NCI-H2081 (cell line): Measurements from ENCODE around the gene HNF1A.

Experiments
- DNase-seq, 2 experiments: peaks; one replicate each; lab custom pipeline; 2025; lab: John Stamatoyannopoulos, UW

Gene HNF1A

DNA sequence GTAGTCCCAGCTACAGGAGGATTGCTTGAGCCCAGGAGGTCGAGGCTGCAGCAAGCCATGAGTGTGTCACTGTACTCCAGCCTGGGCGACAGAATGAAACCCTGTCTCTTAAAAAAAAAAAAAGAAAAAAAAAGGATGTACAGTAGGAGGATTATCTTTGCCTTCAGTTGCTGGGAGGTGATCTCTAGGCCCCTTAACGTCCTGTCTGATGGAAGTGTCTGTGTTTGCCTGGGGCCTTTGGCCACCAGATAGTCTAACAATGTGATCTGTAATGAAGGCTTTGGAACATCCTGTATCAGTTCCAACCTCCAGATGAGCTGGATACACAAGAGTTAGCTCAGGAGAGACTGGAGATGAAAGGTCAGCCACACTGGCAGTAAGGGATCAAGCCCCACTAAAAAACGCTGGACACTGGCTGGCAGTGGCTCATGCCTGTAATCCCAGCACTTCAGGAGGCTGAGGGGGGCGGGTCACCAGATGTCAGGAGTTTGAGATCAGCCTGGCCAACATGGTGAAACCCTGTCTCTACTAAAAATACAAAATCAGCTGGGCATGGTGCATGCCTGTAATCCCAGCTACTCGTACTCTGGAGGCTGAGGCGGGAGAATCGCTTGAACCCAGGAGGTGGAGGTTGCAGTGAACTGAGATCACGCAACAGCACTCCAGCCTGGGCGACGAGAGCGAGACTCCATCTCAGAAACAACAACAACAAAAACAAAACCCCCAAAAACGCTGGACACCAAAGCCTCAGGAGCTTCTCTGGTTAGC lies 19.0 kb upstream of the HNF1A start:
- DNase-seq = no peak

- no peak for DNase-seq
Measured at GRCh38 chr12:120960657-120961056, 17.7 kb upstream of the HNF1A start.

DNA sequence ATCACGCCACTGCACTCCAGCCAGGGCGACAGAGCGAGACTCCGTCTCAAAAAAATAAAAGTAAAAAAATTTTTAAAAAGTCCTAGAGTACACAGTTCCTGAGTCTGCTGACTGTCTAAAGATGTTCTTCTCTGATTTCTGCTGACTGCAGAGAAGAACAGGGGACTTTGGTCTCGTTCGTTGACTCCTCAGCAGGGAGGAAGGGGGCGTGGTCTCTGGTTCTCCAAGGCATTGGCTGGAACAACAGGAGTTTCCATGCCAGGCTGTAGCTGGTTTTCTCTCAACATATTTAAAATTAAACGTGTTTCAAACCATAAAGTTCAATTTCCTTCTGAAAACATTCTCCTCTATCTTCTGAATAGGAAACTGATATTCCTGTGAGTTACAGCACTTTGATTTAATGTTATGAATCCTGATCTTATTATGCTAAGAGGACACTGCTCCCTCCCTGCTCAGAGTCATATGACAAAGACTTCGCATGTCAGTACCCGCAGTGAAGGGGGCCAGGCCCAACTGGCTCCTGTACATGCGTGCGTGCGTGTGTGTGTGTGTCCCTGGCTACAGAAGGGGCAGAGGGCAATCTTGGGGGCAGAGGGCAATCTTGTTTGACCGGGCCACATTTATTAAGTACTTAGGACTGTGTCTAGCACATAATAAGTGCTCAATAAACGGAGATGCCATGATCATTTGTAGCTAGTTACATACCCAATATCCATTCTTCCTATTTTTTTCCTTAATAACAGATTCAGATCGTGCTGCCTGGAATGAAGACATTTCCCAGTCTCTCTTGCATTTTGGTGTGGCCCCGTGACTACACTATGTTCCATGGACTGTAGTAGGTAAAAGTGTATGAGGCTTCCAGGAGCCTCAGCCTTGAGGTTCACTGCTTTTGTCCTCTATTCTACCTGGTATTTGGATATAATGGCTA lies 16.5 kb upstream of the HNF1A start:
- DNase-seq = no peak

DNA sequence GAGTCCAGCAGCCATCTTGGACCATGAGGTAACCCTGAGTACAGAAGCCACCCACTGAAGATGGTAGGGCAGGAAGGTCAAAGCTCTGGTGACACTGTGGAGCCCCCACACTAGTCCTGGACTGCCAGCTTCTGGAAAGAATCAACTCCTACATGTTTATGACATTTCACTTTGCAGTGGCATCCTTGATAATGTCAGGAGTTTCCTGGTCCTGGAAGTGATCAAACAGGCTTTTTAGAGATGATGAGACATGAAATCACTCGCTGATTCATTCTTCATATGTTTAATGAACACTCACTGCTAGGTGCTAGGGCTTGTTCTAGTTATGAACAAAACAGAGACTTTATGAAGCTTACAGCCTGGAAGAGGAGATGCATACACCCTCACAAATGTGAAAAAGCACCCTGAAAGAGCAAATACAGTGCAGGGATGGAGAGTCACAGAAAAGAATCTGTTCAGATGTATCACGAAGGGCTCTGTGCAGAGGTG lies 15.8 kb upstream of the HNF1A start:
- DNase-seq = no peak

DNA sequence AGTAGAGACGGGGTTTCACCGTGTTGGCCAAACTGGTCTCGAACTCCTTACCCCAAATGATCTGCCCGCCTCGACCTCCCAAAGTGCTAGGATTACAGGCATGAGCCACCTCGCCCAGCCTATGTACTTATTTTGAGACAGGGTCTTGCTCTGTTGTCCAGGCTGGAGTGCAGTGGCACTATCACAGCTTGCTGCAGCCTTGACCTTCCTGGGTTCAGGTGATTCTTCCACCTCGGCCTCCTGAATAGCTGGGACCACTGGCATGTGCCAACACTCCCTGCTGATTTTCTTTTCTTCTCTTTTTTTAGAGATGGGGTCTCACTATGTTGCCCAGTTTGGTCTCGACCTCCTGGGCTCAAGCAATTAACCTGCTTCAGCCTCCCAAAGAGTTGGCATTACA lies 14.0 kb upstream of the HNF1A start:
- no peak for DNase-seq

DNA sequence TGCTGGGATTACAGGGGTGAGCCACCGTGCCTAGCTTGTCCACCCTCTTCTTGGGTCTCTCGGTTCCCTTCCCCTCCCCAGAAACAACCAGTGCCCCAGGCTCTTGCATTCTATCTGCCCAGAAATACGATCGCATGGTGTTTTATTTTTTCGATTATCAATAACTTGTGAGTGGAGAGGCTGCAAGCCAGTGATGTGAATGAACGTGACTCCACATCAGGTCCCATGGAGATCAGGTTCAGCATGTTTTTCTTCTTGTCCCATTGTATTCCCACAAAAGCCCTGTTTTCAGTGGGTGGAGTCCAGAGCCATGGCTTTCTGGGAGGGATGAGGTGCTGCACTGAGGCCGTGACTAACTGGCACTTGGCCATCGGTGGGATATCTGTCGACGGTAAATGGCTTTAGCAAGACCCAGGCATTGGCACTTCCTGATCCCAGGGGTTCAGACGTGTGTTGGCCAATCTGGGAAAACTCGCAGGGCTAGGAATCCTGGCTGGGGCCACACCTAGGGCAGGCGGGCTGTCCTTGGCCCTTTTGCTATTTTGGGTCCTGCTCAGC lies 12.7 kb upstream of the HNF1A start:
- no peak for DNase-seq

DNA sequence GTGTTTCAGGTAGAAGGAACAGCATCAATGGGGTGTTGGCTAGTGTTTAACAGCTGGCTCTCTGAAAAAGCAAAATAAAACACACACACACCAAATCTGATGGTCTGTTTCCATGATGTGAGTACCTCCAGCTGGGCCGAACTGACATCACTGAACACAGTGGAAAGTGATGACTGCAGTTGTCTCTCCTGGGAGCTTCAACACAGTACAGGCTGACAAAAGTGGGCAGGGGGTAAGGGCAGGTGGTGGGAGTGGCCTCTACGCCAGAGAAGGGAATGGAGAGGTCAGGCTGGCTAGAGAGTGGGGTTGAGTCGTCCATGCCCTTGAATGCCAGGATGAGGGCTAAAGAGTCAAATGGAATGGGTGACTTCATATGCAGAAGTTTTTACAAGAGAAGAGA lies 8.0 kb upstream of the HNF1A start:
- no peak for DNase-seq

GRCh38 chr12:120971299-120972180 lies 6.8 kb upstream of the HNF1A start:
- peak; percentile 47 to 62 for DNase-seq

GRCh38 chr12:120972870-120973543 lies 5.3 kb upstream of the HNF1A start:
- peak; percentile 4 to 24 for DNase-seq

DNA sequence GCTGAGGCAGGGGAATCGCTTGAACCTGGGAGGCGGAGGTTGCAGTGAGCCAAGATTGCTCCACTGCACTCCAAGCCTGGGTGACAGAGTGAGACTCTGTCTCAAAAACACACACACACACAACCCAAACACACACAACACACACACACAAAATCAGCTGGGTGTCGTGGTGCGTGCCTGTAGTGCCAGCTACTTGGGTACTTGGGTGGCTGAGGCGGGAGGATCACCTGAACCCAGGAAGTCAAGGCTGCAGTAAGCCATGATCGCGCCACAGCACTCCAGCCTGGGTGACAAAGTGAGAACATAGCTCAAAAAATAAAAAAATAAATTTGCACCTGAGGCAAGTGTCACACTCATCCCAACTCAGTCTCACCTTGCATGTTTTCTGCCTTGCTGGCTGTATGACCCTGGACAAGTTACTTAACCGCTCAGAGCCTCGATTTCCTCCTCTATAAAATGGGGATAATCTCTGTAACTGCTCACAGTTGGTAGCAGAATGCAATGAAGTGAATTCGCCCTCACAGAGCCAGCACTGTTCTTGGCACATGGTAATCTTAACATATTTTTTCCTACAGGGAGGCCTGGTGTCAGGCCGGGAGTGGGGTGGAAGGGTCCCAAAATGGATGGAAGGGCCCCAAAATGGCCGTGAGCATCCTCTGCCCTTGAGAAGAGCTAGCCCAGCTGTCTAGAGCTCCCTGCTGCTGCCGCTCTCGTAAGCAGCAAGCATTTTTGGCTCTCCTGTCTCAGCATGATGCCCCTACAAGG lies 630 bp upstream of the HNF1A start:
- DNase-seq = no peak

- DNase-seq = no peak
Measured at GRCh38 chr12:120979220-120979861, 998 bp downstream of the HNF1A start.

- no peak for DNase-seq
Measured at GRCh38 chr12:120979862-120980696, 1.7 kb downstream of the HNF1A start.

GRCh38 chr12:120980800-120981368 lies 2.5 kb downstream of the HNF1A start:
- DNase-seq = no peak

DNA sequence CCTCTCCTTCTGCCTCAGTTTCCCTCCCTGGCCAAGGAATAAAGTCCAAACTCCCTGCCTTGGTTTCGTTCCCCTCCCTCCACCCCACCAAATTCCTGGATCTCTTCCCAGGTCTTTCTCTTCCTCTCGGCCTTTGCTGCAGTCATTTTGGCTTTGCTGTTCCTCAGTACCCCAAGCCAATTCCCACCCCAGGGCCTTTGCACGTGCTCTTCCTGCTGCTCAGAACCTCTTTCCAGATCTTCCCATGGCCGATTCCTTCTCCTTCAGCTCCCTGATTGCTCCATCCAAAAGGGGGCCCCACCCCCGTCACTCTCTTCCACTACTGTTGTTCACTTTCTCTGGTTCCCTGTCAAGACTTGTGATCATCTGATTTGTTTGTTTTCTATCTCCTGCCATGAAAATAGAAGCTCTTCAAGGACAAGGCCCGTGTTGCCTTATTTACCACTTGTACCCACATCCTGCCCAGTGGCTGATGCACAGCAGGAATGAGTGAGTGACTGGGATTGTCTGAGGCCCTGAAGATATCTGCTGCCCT lies 3.1 kb downstream of the HNF1A start:
- DNase-seq = no peak

DNA sequence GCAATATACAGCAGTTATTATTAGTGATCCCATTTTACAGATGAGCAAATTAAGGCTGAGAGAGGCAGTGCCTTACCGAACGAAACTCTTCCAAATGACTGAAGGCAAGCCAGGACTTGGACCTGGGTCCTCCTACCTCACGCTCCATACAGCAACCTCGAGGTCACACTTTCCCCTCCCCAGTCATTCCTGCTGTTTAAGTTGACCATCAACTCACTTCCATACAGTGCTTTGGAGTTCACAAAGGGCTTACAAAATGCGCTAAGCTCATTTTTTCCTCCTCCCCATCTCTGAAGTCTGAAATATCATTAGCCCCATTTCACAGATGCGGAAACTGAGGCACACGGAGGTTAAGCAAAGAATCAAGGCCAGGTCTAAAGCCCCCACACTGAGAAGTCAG lies 4.3 kb downstream of the HNF1A start:
- no peak for DNase-seq

DNA sequence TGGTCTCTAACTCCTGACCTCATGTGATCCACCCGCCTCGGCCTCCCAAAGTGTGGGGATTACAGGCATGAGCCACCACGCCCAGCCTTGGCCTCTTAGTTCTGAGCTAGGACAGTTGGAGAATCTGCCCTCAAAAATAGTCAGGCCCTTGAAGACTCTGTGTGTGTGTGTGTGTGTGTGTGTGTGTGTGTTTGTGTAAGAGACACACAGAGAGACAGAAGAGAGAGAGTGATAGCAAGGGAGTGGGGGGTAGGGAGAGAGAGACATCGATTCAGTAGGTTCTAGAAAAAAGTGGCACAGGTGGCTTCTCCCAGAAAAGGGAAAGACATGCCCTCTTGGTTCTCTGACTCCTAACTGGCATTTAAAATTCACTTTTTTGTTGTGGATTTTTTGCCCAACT lies 5.4 kb downstream of the HNF1A start:
- no peak for DNase-seq

DNA sequence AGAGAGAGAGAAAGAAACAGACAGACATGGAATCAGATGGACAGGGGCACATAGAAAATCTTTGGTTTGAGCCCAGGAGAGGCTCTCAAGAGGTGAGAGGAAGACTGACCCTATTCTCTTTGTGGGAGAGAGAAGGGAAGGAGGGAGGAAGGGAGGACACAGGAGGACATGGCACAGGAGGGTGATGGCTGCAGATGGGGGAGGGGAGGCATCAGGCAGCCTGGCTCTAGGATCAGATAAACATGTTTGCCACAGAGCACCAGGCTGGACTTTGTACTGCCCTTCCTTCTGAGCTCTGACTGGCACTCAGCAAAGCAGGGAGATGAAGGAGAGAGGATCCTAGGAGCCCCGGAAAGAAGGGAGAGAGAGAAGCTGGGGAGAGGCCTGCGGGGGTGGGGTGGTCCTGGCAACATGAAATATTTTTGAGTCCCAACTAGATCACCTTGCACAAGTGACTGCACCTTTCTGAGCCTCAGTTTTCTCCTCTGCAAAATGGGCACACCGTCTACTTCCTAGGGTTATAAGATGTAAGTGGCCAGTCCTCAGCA lies 6.1 kb downstream of the HNF1A start:
- no peak for DNase-seq

DNA sequence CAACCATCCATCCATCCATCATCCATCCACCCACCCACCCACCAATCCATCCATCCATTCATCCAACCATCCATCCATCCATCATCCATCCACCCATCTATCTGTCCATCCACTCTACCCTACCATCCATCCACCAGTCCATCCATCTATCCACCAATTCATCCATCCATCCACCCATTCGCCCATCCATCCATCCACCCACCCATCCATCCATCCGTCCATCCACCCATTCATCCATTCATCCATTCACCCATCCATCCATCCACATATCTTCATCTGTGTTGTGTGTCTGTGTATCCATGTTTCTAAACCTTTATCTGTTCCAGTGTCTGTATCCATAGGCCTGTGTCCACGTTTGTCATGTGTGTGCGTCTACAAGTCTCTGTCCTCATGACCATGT lies 9.9 kb downstream of the HNF1A start:
- no peak for DNase-seq
